ENCODE measurements around the gene RNF113B.

DNA sequence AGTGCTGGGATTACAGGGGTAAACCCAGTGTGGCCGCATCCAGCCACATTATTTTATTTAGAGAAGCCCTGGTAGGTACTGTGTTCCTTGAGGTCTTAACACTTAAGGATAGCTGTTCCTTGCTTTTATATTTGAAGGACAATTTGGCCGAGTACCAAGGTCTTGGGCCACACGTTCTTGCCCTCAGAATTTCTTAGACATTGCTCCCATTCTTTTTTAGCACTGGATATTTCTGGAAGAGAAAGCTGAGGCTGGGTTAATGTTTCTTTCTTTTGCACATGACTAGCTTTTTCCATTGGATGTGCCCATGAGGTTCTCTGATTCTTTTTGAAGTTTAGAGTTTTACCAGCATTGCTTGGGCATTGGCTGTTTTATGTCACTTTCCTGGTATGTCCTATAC, 5.5 kb upstream of the RNF113B start:
- TF ChIP-seq, protein P1, sequence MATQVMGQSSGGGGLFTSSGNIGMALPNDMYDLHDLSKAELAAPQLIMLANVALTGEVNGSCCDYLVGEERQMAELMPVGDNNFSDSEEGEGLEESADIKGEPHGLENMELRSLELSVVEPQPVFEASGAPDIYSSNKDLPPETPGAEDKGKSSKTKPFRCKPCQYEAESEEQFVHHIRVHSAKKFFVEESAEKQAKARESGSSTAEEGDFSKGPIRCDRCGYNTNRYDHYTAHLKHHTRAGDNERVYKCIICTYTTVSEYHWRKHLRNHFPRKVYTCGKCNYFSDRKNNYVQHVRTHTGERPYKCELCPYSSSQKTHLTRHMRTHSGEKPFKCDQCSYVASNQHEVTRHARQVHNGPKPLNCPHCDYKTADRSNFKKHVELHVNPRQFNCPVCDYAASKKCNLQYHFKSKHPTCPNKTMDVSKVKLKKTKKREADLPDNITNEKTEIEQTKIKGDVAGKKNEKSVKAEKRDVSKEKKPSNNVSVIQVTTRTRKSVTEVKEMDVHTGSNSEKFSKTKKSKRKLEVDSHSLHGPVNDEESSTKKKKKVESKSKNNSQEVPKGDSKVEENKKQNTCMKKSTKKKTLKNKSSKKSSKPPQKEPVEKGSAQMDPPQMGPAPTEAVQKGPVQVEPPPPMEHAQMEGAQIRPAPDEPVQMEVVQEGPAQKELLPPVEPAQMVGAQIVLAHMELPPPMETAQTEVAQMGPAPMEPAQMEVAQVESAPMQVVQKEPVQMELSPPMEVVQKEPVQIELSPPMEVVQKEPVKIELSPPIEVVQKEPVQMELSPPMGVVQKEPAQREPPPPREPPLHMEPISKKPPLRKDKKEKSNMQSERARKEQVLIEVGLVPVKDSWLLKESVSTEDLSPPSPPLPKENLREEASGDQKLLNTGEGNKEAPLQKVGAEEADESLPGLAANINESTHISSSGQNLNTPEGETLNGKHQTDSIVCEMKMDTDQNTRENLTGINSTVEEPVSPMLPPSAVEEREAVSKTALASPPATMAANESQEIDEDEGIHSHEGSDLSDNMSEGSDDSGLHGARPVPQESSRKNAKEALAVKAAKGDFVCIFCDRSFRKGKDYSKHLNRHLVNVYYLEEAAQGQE (IDR thresholded peaks at IDR 0.05) = no peak
- no peak for TF ChIP-seq RAD21 (IDR thresholded peaks at IDR 0.05)
- TF ChIP-seq NR2F2 (IDR thresholded peaks at IDR 0.05) = no peak
